Endothelial cell (in vitro differentiated cells): ENCODE measurements around the gene SORCS1. TPM values are rescaled to one million over a fixed set of nuclear protein-coding genes. Genes with fewer than 3 reads are reported as not detected.

Experiments
- DNase-seq: peaks from one replicate; pipeline ENCODE4 v3.0.0; 2021; ENCODE audit warnings: low spot score
- H3K27ac Mint-ChIP-seq: one replicate; pipeline ENCODE4 v1.8.0; 2021; ENCODE audit warnings: mixed read lengths, inconsistent platforms; ENCODE audit not compliant: unreplicated experiment
- H3K27me3 Mint-ChIP-seq: one replicate; pipeline ENCODE4 v1.8.0; 2021; ENCODE audit warnings: mild to moderate bottlenecking, moderate library complexity, mixed read lengths, inconsistent platforms; ENCODE audit not compliant: unreplicated experiment
- H3K36me3 Mint-ChIP-seq: one replicate; pipeline ENCODE4 v1.8.0; 2021; ENCODE audit warnings: mild to moderate bottlenecking, low read depth, mixed read lengths, inconsistent platforms; ENCODE audit not compliant: unreplicated experiment
- H3K4me1 Mint-ChIP-seq: one replicate; pipeline ENCODE4 v1.8.0; 2021; ENCODE audit warnings: mild to moderate bottlenecking, mixed read lengths, inconsistent platforms; ENCODE audit not compliant: unreplicated experiment
- H3K4me3 Mint-ChIP-seq: one replicate; pipeline ENCODE4 v1.8.0; 2021; ENCODE audit warnings: mild to moderate bottlenecking, mixed read lengths, inconsistent platforms; ENCODE audit not compliant: unreplicated experiment
- H3K9me3 Mint-ChIP-seq: one replicate; pipeline ENCODE4 v1.8.0; 2021; ENCODE audit warnings: mixed read lengths, inconsistent platforms; ENCODE audit not compliant: unreplicated experiment
- CTCF ChIP-seq: fragments of 200-600 bp; sonication (generic); IDR thresholded peaks from one replicate; pipeline ENCODE4 v1.5.0; 2021; ENCODE audit warnings: antibody characterized with exemption; ENCODE audit not compliant: unreplicated experiment
- total RNA-seq: library from RNA; stranded (reverse); fragmentation: NEBNext Ultra II Directional; extraction: Animal tissue kit (Norgen Biotek cat#: 25700); gene quantifications from one replicate; pipeline ENCODE4 v1.2.1, GENCODE V29; 2021; ENCODE audit not compliant: unreplicated experiment

Gene SORCS1
- total RNA-seq, 1 donor from 2014 or later = 0.56 TPM

- Mint-ChIP-seq H3K4me3 (no peak overlapping the region), H3K27me3 (no peaks in the 10 kb centered on the region), H3K4me1 (no peaks in the 10 kb centered on the region), H3K36me3 (no peaks in the 10 kb centered on the region), H3K9me3 (no peaks in the 10 kb centered on the region), H3K27ac (no peak overlapping the region)
- no peak for TF ChIP-seq CTCF
- no peak for DNase-seq
These were observed 527.6 kb downstream of the SORCS1 start for GRCh38 chr10:106636766-106637491.

GRCh38 chr10:106635947-106636346, 528.6 kb downstream of the SORCS1 start:
- Mint-ChIP-seq H3K27me3 (no peaks in the 10 kb centered on the region), H3K9me3 (no peaks in the 10 kb centered on the region), H3K4me1 (no peaks in the 10 kb centered on the region), H3K36me3 (no peaks in the 10 kb centered on the region), H3K27ac (no peak overlapping the region), H3K4me3 (no peak overlapping the region)
- TF ChIP-seq CTCF = no peak
- no peak for DNase-seq

- Mint-ChIP-seq H3K27me3 (no peaks in the 10 kb centered on the region), H3K9me3 (no peaks in the 10 kb centered on the region), H3K4me1 (no peaks in the 10 kb centered on the region), H3K27ac (no peak overlapping the region), H3K4me3 (no peak overlapping the region), H3K36me3 (no peaks in the 10 kb centered on the region)
- no peak for TF ChIP-seq CTCF
- DNase-seq = no peak
These were observed 533.3 kb downstream of the SORCS1 start for GRCh38 chr10:106631016-106631702.

GRCh38 chr10:106626371-106626770, 538.1 kb downstream of the SORCS1 start:
- H3K4me1 Mint-ChIP-seq = no peaks in the 10 kb centered on the region
- no peak for TF ChIP-seq CTCF
- no peaks in the 10 kb centered on the region for H3K9me3 Mint-ChIP-seq
- DNase-seq = no peak
- H3K4me3 Mint-ChIP-seq = no peak overlapping the region
- no peaks in the 10 kb centered on the region for H3K36me3 Mint-ChIP-seq
- no peaks in the 10 kb centered on the region for H3K27me3 Mint-ChIP-seq
- no peak overlapping the region for H3K27ac Mint-ChIP-seq

GRCh38 chr10:106625751-106626150, 538.8 kb downstream of the SORCS1 start:
- Mint-ChIP-seq H3K27ac (no peak overlapping the region), H3K36me3 (no peaks in the 10 kb centered on the region), H3K4me3 (no peak overlapping the region), H3K4me1 (no peaks in the 10 kb centered on the region), H3K27me3 (no peaks in the 10 kb centered on the region), H3K9me3 (no peaks in the 10 kb centered on the region)
- TF ChIP-seq CTCF = no peak
- no peak for DNase-seq
